Astrocyte of the spinal cord (primary cell): ENCODE results near the gene DBNDD1.

Experiments used
- DNase-seq: peaks from one replicate; pipeline ENCODE4 v3.0.0; 2011; ENCODE audit warnings: low read depth, low spot score
- H3K4me3 ChIP-seq: 2 replicates; pipeline ENCODE4 v1.5.1; 2011; ENCODE audit warnings: low read depth, mild to moderate bottlenecking, low read length, moderate library complexity
- CTCF ChIP-seq: IDR thresholded peaks from 2 replicates; pipeline ENCODE4 v1.5.1; 2012; ENCODE audit warnings: low read depth, mild to moderate bottlenecking, low read length, inconsistent platforms
- in situ Hi-C: cut with HindIII; loops from 2 replicates; pipeline ENCODE4 v1.10.0; 2017; ENCODE audit warnings: low sequenced_read_pairs

The DBNDD1 gene

GRCh38 chr16:89962754-89963498, 56.3 kb downstream of the DBNDD1 start:
- H3K4me3 ChIP-seq: no peak overlapping the region

GRCh38 chr16:89961920-89962319, 57.3 kb downstream of the DBNDD1 start:
- H3K4me3 ChIP-seq: no peak overlapping the region
- in situ Hi-C loops: no loop called here
- DNase-seq: no peak
- no peak for TF ChIP-seq CTCF

More at GRCh38 chr16:89962754-89963498, 56.3 kb downstream of the DBNDD1 start:
- DNase-seq: no peak
- no peak for TF ChIP-seq CTCF
- in situ Hi-C loops: no loop called here

GRCh38 chr16:89960966-89961365, 58.3 kb downstream of the DBNDD1 start:
- in situ Hi-C loops: no loop called here
- no peak for DNase-seq
- no peak overlapping the region for H3K4me3 ChIP-seq
- TF ChIP-seq CTCF: no peak

- no peak overlapping the region for H3K4me3 ChIP-seq
Measured at GRCh38 chr16:89958596-89958995, 60.7 kb downstream of the DBNDD1 start.

GRCh38 chr16:89958068-89958467, 61.2 kb downstream of the DBNDD1 start:
- TF ChIP-seq CTCF: no peak
- no peak overlapping the region for H3K4me3 ChIP-seq
- in situ Hi-C loops: no loop called here
- DNase-seq: peak; percentile 7

More at GRCh38 chr16:89958596-89958995, 60.7 kb downstream of the DBNDD1 start:
- in situ Hi-C loops: no loop called here
- DNase-seq: no peak
- TF ChIP-seq CTCF: no peak

GRCh38 chr16:89957216-89957785, 62.0 kb downstream of the DBNDD1 start:
- TF ChIP-seq CTCF: no peak
- in situ Hi-C loops: no loop called here
- DNase-seq: no peak
- no peak overlapping the region for H3K4me3 ChIP-seq
